Right renal pelvis (tissue), 4 donors: Measurements from ENCODE around the gene SLC7A4. TPM values are rescaled to one million over a fixed set of nuclear protein-coding genes. Genes with fewer than 3 reads are reported as not detected.
"Not testable (repeated sequence)": the region's sequence is repeated elsewhere in the genome, so short reads cannot be mapped to it uniquely, and the experiment has no call there.

Experiments used
- DNase-seq, 4 donors: peaks; one replicate each; pipeline ENCODE4 v3.0.0-alpha.2; 2013; ENCODE audit warnings: low read depth in 4 of 4, low spot score in 3 of 4, missing footprints in 1 of 4
- polyA plus RNA-seq, 4 donors: library from polyadenylated mRNA; unstranded; fragments of 120-200 nt; gene quantifications; one replicate each; pipeline ENCODE4 v1.2.1, GENCODE V29; 2013; ENCODE audit not compliant: insufficient read length in 4 of 4

SLC7A4 gene
- polyA plus RNA-seq, 4 donors = 1.5 to 1.8 (median 1.5) TPM

GRCh38 chr22:21064917-21065864 is 32.8 kb upstream of the SLC7A4 start:
- no peak for DNase-seq

GRCh38 chr22:21064425-21064824 is 32.1 kb upstream of the SLC7A4 start:
- DNase-seq = not testable (repeated sequence)

DNA sequence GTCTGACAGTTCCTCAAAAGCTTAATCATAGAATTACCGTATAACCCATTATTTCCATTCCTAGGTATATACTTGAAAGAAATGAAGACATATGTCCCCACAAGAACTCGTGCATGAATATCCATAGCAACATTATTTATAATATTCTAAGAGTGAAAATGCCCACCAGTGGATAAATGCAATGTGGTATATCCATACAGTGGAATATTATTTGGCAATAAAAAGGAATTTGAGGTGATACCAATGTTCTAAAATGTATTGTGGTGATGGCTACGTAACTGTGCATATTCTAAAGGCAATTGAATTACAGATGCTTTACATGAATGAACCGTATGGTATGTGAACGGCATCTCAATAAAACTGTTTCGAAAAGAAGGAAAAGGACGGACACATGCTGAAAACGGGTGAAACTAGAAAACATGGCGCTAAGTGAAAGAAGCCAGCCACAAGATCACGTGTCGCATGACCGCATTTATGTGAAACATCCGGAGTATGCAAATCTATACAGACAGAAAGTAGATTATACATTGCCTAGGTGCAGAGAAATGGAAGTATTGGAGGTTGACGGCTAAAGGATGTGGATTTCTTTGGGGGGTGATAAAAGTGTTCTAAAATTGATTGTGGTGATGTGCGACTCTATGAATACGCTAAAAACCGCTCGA is 29.4 kb upstream of the SLC7A4 start:
- DNase-seq = not testable (repeated sequence)

DNA sequence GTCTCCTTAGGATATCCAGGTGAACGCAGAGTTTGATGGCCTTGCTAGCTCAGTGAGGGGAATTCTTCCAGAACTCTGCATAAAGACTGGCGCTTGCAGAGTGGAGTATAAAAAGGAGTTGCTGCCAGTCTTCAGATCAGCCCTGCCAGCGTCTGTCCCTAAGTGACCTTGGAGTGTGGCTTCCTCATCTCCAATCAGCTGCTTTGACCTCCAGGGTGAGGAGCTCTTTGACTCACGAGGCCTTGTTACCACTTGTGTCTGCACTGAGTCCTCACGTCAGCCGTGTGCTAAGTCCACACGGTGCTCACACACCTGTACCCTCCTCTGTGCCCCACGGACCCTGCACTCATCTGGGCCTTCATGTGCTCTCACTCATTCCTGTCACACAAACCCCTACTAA is 28.0 kb upstream of the SLC7A4 start:
- DNase-seq = not testable (repeated sequence)

DNA sequence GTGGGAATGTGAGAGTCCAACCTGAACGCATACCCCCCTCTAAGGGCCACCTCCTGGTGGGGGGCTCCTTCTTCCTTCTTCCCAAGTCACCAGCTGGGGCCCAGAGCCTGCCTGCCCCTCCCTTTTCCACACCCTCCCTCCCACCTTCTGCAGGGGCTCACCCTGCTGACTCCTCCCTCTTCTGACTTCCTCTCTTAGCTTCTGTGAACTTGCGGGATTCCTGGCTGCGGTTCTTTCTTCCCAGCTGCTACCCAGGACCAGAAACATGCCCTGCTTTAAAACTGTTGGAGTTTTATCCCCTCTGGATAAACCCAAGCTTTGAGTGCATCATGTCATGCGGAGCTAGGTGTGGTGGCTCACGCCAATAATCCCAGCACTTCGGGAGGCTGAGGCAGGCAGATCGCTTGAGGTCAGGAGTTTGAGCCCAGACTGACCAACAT is 23.5 kb upstream of the SLC7A4 start:
- no peak for DNase-seq

GRCh38 chr22:21055564-21055834 is 23.1 kb upstream of the SLC7A4 start:
- no peak for DNase-seq

DNA sequence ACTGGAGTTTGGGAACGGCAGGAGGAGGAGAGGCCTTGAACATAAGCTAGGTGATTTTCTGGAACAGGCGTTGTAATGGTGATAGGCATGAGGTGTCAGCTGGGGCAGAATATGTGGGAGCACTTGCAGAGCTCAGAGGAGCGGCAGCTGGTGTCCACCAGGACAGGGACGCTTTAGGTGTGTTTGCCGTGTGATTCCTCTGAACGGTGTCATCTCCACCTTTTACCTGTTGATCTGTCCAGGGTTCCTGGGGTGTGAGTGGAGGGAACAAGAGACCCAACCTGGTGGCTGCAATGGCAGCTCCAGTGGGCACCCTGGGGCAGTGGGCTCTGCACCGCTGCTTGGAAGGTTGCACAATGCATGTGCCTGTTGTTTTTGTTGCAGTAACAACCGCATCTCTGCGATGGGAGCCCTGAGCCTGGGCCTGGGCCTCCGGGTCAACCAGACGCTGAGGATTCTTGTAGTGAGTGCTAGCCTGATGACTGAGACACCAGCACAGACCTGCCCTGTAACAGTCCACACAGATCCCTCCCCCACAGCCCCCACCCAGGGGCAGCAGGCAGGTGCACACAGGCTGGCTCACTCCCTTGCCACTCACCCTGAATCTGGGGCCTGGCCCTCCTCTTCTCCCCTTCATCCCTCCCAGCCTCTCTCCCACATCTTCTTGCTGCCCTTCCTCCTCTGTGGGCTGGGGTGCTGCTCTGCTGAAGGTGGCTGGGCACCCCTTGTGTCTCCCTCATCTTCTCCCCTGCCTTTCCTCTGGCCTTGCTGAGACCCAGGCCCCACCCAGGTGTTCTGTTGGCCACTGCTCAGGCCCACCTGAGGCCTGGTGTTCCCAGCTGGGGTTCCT is 22.6 kb upstream of the SLC7A4 start:
- no peak for DNase-seq

DNA sequence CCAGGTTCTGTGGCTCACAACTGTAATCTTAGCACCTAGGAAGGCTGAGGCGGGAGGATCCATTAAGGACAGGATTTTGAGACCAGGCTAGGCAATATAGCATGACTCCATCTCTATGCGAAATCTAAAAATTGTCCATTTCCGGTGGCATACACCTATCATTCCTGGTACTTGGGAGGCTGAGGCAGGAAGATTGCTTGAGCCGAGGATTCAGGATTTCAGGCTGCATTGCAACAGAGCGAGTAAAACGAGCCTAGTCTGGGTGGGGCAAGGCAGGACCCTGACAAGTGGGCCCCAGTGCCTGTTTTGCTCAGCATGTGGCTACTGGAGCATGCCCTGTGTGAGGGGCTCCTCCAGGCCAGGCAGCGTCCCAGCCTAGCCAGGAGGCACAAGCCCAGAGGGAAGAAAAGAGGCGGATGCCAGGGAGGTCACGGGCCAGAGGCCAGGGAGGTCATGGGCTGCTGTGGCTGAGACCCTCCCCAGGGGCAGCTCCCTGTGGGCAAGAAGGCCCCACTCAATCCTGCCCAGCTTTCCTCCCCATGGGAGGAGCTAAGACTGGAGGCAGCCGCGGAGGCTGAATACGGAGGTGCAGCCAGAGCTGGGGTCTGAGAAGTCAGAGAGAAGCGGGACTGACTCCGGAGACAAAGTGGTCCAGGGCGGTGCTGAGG is 21.8 kb upstream of the SLC7A4 start:
- DNase-seq = no peak

DNA sequence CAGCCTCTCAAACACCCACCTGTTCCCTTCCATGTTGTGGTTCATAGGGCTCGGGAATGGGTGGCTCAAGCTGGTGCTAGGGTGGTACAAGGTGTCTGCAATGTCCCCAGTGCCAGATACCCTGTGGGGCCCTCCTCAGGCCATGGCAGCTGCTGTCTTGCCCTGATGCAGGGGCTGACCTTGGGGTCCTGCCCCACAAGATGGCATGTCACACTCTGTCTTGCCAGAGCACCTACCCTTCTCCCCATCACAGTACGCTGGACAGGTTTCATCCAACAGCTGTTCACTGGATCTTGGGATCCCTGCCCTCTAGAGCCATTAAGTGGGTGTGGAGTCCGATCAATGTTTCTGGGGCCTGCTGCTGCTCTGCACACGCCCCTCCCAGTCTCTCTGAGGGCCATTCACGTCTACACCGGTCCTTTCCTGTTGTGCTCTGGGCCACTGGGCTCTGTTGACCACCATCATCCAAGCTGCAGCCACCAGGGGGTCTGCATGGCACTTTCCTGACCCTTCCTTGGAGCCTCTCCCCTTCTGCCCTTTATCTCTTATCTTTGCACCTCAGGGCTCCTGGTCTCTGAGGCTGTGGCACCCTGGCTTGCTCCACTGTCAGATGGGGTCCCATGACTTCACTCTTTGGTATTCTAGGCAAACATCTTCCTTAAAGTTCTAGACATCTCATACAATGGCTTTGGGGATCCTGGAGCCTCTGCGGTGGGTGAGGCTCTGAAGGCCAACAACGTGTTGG is 20.5 kb upstream of the SLC7A4 start:
- DNase-seq = no peak

DNA sequence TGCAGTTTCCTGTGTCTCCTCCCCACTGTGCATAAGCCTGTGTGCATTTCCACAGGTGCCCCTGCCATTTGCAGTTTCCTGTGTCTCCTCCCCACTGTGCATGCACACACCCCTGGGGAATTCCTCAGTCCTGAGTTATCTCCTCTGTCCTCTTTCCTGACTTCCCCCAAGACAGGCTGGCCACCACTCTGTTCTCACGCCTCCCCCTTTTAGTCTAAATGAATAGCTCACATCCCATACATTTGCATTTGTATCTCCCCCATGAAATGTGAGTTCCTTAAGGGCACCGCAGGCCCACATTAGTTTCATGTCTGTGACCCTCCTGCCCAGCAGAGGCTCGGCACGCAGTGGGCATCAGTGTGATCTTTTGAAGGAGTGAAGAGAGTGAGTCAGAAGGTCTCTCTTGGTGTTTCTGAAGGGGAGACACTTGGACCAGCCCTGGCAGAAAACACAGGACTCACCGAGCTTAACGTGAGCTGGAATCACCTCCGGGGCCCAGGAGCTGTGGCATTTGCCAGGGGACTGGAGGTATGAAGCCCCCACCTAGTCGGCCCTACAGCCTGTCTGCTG is 19.6 kb upstream of the SLC7A4 start:
- no peak for DNase-seq

DNA sequence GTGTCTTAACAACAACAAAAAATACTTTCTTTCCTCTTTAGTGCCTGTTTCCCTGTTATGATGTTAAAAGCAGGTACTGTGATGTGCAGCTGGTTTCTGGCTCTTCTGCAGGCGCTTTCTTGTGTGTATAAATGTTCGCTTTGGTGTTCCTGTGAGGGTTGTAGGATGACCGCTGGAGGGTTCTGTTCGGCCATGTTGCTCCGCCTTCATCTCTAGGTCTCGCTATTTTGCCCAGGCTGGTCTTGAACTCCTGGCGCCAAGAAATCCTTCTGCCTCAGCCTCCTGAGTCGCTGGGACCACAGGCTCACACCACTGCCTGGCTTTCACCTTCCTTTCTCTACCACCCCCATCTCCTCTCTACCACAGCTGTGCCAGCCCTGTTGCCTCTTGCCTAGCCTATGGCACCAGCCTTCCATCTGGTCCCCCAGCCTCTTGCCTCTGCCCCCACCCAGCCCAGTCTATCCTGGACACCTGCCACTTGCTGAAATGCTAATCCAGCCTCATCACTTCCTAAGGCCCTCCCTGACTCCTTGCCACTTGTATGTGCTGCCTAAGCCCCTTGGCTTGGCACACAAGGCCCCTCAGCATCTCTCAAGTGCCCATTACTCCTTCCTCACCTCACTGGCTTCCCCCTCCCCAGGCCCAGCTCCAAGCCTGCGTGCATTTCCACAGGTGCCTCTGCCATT is 18.9 kb upstream of the SLC7A4 start:
- DNase-seq = no peak

GRCh38 chr22:21048965-21049364 is 16.6 kb upstream of the SLC7A4 start:
- DNase-seq = not testable (repeated sequence)

- DNase-seq = not testable (repeated sequence)
Measured at GRCh38 chr22:21048448-21048847, 16.1 kb upstream of the SLC7A4 start.

GRCh38 chr22:21047730-21048129 is 15.4 kb upstream of the SLC7A4 start:
- DNase-seq = no peak

DNA sequence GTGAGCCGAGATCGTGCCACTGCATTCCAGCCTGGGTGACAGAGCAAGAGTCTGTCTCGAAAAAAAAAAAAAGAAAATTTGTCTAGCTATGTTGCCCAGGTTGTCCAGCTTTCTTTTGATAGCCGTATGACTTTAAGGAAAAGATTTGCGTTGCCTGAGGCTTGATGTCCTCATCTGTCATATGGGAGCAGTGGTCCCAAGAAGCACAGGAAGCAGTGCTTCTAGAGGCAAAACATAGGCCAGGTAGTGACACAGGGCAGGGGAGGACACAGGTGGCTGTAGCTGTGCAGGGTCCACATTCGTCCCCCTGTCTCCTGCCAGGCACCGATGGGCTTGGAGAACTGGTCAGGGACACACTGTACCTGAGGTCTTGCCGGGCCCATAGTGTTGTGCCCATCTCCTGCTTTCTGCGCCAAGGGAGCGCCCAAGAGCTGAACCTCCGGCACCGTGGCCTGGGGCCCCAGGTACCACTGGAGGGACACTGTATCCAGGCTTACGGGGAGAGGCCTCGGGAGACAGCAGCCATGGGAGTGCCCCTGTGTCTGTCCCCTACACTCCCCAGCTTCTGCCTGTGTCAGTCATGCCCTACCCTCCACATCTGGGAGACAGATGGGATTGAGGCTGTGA is 14.8 kb upstream of the SLC7A4 start:
- DNase-seq = no peak

GRCh38 chr22:21045585-21046294 is 13.4 kb upstream of the SLC7A4 start, which contains the start of gene LRRC74B:
Gene LRRC74B (plus strand): TSS chr22:21045946. CDS start chr22:21045987, 41 bp downstream.
- peak; percentile 70 to 83 (median 76) for DNase-seq

DNA sequence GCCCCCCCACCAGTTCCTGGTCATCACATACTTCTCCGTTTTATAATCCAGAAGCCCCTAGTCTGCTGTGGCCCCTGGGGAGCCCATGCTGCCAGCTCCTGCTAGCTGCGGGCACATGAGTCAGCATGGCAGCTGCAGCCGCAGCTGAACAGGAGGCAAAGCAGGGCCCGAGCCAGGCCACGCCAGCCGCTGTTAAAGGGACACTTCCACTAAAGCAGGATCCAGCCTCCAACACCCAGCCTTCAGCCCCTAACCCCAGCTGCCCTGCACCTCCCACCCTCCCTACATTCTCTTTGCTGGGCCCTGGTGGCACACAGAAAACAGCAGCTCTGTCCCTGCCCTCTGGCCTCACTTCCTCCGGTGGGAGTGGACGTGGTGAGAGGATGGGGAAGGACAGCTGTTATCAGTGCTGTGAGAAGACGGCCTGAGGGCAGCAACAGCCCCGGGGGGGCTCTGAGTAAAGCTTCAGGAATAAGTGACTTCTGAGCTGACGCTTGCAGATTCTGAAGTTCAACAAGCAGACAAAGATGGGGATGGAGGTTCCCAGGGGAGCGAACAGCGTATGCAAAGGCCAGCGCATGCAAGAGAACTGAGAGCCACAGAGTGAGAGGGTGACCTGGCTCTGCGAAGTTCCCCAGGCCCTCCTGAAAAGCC is 12.7 kb upstream of the SLC7A4 start:
- no peak for DNase-seq
